ENCODE data around the gene ZNF850. TPM values are rescaled to one million over a fixed set of nuclear protein-coding genes. Genes with fewer than 3 reads are reported as not detected.
A peak's percentile ranks its signal among the peaks of the same experiment; 100 is the strongest.

Gene ZNF850
- total RNA-seq, 1 experiment from 2014 or later = 0.84 TPM

GRCh38 chr19:36719687-36720556, 52.7 kb downstream of the ZNF850 start:
- ChIA-PET CTCF (no interaction called here), POLR2A (no interaction called here)
- no peak for TF ChIP-seq CTCF (IDR thresholded peaks at IDR 0.05; ENCODE audit: unreplicated experiment)
- Mint-ChIP-seq H3K27me3 (ENCODE audit: insufficient read depth, unreplicated experiment) (no peaks in the 10 kb centered on the region), H3K4me3 (ENCODE audit: unreplicated experiment) (no peak overlapping the region), H3K4me1 (ENCODE audit: insufficient read depth, unreplicated experiment) (no peaks in the 10 kb centered on the region), H3K9me3 (ENCODE audit: unreplicated experiment) (peaks cover 36% of the 10 kb centered on the region), H3K27ac (ENCODE audit: low read depth, unreplicated experiment) (no peak overlapping the region), H3K36me3 (ENCODE audit: insufficient read depth, unreplicated experiment) (peaks cover 73% of the 10 kb centered on the region)
- intact Hi-C loops (cut with micrococcal nuclease) = no loop called here
- no peak for DNase-seq (ENCODE audit: unreplicated experiment)
- TSS peak; percentile 8 for BruUV-seq (replicated peaks)

- no peak for DNase-seq (ENCODE audit: unreplicated experiment)
- intact Hi-C loops (cut with micrococcal nuclease) = no loop called here
- no peaks in the 10 kb centered on the region for H3K4me1 Mint-ChIP-seq (ENCODE audit: insufficient read depth, unreplicated experiment)
- H3K27ac Mint-ChIP-seq (ENCODE audit: low read depth, unreplicated experiment) = no peak overlapping the region
- ChIA-PET CTCF (interaction anchor here (0.5 kb wide), 1 partner anchor 243 kb away, joined by 4 read pairs; no protein-coding TSS in a partner anchor), POLR2A (interaction anchor here (0.6 kb wide), 1 partner anchor 25 kb away, joined by 3 read pairs; no protein-coding TSS in a partner anchor)
- no peaks in the 10 kb centered on the region for H3K27me3 Mint-ChIP-seq (ENCODE audit: insufficient read depth, unreplicated experiment)
- BruUV-seq (replicated peaks) = no TSS peak
- peaks cover 41% of the 10 kb centered on the region for H3K9me3 Mint-ChIP-seq (ENCODE audit: unreplicated experiment)
- TF ChIP-seq CTCF (IDR thresholded peaks at IDR 0.05; ENCODE audit: unreplicated experiment) = no peak
- H3K4me3 Mint-ChIP-seq (ENCODE audit: unreplicated experiment) = no peak overlapping the region
- H3K36me3 Mint-ChIP-seq (ENCODE audit: insufficient read depth, unreplicated experiment) = peaks cover 43% of the 10 kb centered on the region
Measured at GRCh38 chr19:36709423-36709822, 63.2 kb downstream of the ZNF850 start.

- Mint-ChIP-seq H3K27ac (ENCODE audit: low read depth, unreplicated experiment) (no peak overlapping the region), H3K27me3 (ENCODE audit: insufficient read depth, unreplicated experiment) (no peaks in the 10 kb centered on the region), H3K9me3 (ENCODE audit: unreplicated experiment) (peaks cover 38% of the 10 kb centered on the region), H3K4me3 (ENCODE audit: unreplicated experiment) (no peak overlapping the region), H3K36me3 (ENCODE audit: insufficient read depth, unreplicated experiment) (peaks cover 20% of the 10 kb centered on the region), H3K4me1 (ENCODE audit: insufficient read depth, unreplicated experiment) (no peaks in the 10 kb centered on the region)
- intact Hi-C loops (cut with micrococcal nuclease) = no loop called here
- ChIA-PET POLR2A (interaction anchor here (0.6 to 0.7 kb wide), 2 partner anchors 12 to 19 kb away, joined by 3 to 4 read pairs; no protein-coding TSS in a partner anchor), CTCF (interaction anchor here (0.6 kb wide), 1 partner anchor 11 kb away, joined by 7 read pairs; no protein-coding TSS in a partner anchor)
- no peak for TF ChIP-seq CTCF (IDR thresholded peaks at IDR 0.05; ENCODE audit: unreplicated experiment)
- no TSS peak for BruUV-seq (replicated peaks)
- DNase-seq (ENCODE audit: unreplicated experiment) = no peak
Measured at GRCh38 chr19:36707134-36707533, 65.5 kb downstream of the ZNF850 start.

- H3K9me3 Mint-ChIP-seq (ENCODE audit: unreplicated experiment) = peaks cover 15% of the 10 kb centered on the region
- intact Hi-C loops (cut with micrococcal nuclease) = loop anchor here (5.0 to 10.0 kb wide), 2 partner anchors 311 to 473 kb away; partner anchors contain the start of genes ZFP14, ZNF146 and ZNF565
- CTCF ChIA-PET = interaction anchor here (0.6 to 0.8 kb wide), 2 partner anchors 22 to 54 kb away, joined by 3 read pairs; partner anchors contain the start of gene ZNF461
- H3K4me3 Mint-ChIP-seq (ENCODE audit: unreplicated experiment) = peak overlapping the region; percentile 100
- no peak for TF ChIP-seq CTCF (IDR thresholded peaks at IDR 0.05; ENCODE audit: unreplicated experiment)
- peak overlapping the region; percentile 98 for H3K27ac Mint-ChIP-seq (ENCODE audit: low read depth, unreplicated experiment)
- BruUV-seq (replicated peaks) = TSS peak; percentile 44
- no peak for DNase-seq (ENCODE audit: unreplicated experiment)
- POLR2A ChIA-PET = interaction anchor here (0.7 to 3.2 kb wide), 8 partner anchors 19 to 907 kb away, joined by 3 to 41 read pairs (median 6); partner anchors contain the start of genes ZNF146, ZNF345, ZNF420 and ZNF461
- H3K27me3 Mint-ChIP-seq (ENCODE audit: insufficient read depth, unreplicated experiment) = no peaks in the 10 kb centered on the region
- H3K4me1 Mint-ChIP-seq (ENCODE audit: insufficient read depth, unreplicated experiment) = peaks cover 13% of the 10 kb centered on the region
- peaks cover 40% of the 10 kb centered on the region for H3K36me3 Mint-ChIP-seq (ENCODE audit: insufficient read depth, unreplicated experiment)
Measured at GRCh38 chr19:36688058-36688457, 84.5 kb downstream of the ZNF850 start.
